ENCODE measurements around the gene DDB1. TPM values are rescaled to one million over a fixed set of nuclear protein-coding genes. Genes with fewer than 3 reads are reported as not detected.

DDB1 gene
- total RNA-seq, 1 donor from 2014 or later = 215 TPM

DNA sequence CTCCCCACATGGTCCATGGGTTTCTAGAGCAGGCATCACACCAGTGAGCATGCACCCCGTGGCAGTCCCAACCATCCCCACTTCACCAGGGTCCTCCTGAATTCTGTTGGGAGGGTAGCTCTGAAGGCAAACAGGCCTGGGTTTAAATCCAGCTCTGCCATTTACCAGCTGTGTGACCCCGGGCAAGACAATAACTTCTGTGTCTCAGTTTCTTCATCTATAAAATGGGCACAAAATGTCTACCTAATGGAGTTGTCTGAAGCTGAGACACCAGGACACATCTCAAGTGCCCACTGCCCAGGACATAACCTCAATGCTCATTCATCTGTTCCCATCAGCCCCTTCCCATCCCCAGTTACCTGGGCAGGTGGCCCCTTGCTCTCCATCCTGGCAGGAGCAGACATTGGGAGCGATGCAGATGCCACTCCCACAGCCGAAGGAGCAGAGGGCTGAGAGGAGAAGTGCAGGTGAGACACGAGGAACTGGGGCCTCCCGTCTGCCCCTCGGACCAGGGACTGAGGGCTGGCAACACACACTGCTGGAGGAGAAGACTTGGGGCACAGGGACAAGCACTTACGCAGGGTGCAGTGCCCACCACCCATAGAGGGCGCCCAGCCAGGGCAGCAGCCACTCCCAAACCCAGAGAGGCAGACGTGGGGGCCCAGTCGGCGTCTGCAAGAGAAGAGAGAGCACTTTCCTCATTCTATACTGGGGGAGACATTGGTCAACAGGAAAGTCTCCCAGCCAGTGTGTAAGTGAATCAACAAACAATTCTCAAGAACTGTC lies 41.8 kb downstream of the DDB1 start:
- Histone ChIP-seq H3K4me1 (ENCODE audit: control insufficient read depth in 3 of 3, insufficient read depth in 3 of 3, low read length in 3 of 3) (peaks cover 20 to 26% (median 21%) of the 10 kb centered on the region in 3 donors), H3K9me3 (ENCODE audit: control insufficient read depth in 3 of 3, low read length in 3 of 3) (no peaks in the 10 kb centered on the region), H3K4me3 (ENCODE audit: low read length in 3 of 3) (no peak overlapping the region), H3K27me3 (ENCODE audit: control insufficient read depth in 3 of 3, insufficient read depth in 3 of 3, low read length in 3 of 3) (peaks cover 0 to 3% (median 3%) of the 10 kb centered on the region in 3 donors), H3K36me3 (ENCODE audit: control insufficient read depth in 3 of 3, insufficient read depth in 3 of 3, low read length in 3 of 3) (peaks cover under 1 to 3% (median 1%) of the 10 kb centered on the region in 3 donors), H3K27ac (ENCODE audit: low read depth, low read length) (no peak overlapping the region), H3K9ac (ENCODE audit: low read depth in 1 of 3, low read length in 3 of 3) (no peak overlapping the region)

DNA sequence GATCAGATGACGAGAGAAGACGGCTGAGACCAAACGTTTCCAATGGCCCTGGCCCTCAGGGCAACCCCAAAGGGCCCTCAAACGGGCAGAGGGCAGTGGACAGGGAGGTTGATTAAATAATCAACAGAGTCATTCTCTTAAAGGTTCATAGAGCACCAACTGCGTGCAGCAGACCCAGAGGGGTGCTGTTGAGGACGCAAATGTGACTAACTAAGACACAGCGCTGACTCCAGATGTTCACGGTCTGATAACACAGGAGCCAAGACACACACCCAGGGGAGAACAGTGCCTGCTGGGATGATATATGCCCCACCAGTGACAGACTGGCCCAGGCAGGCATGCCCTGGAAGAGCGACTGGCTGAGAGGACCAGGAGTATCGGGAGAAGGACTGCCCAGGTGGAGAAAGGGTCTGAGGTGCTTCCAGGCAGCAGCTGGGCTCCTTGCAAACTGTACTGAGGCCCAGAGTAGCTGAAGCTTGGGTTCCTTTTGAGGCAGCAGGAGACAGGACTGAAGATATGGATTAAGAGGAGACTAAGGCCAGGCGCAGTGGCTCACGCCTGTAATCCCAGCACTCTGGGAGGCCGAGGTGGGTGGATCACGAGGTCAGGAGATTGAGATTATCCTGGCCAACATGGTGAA lies 45.4 kb downstream of the DDB1 start:
- H3K36me3 ChIP-seq (ENCODE audit: control insufficient read depth in 3 of 3, insufficient read depth in 3 of 3, low read length in 3 of 3) = peaks cover 6 to 16% (median 10%) of the 10 kb centered on the region in 3 donors
- no peaks in the 10 kb centered on the region for H3K4me1 ChIP-seq (ENCODE audit: control insufficient read depth in 3 of 3, insufficient read depth in 3 of 3, low read length in 3 of 3)
- no peak overlapping the region for H3K27ac ChIP-seq (ENCODE audit: low read depth, low read length)
- no peak overlapping the region for H3K9ac ChIP-seq (ENCODE audit: low read depth in 1 of 3, low read length in 3 of 3)
- no peaks in the 10 kb centered on the region for H3K9me3 ChIP-seq (ENCODE audit: control insufficient read depth in 3 of 3, low read length in 3 of 3)
- no peak overlapping the region for H3K4me3 ChIP-seq (ENCODE audit: low read length in 3 of 3)
- H3K27me3 ChIP-seq (ENCODE audit: control insufficient read depth in 3 of 3, insufficient read depth in 3 of 3, low read length in 3 of 3) = peaks cover 0 to under 1% (median 0%) of the 10 kb centered on the region in 3 donors

DNA sequence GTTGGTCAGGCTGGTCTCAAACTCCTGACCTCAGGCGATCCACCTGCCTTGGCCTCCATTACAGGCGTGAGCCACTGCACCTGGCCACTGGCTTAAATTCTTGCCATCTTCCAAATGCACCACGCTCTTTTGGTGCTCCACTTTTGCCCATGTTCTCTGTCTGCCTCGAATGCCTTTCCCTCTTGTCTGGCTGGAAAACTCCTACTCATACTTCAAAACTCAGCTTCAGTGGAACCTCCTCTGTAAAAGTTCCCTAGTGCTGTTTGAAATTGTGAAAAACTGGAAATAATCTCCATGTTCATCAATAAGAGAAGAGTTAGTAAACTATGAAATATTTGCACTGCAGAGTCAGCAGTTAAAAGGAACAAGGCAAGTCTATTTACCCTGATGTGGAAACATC lies 49.3 kb downstream of the DDB1 start:
- Histone ChIP-seq H3K4me3 (ENCODE audit: low read length in 3 of 3) (no peak overlapping the region), H3K9me3 (ENCODE audit: control insufficient read depth in 3 of 3, low read length in 3 of 3) (no peaks in the 10 kb centered on the region), H3K4me1 (ENCODE audit: control insufficient read depth in 3 of 3, insufficient read depth in 3 of 3, low read length in 3 of 3) (no peaks in the 10 kb centered on the region), H3K27me3 (ENCODE audit: control insufficient read depth in 3 of 3, insufficient read depth in 3 of 3, low read length in 3 of 3) (no peaks in the 10 kb centered on the region), H3K27ac (ENCODE audit: low read depth, low read length) (no peak overlapping the region), H3K36me3 (ENCODE audit: control insufficient read depth in 3 of 3, insufficient read depth in 3 of 3, low read length in 3 of 3) (peaks cover 10 to 17% (median 11%) of the 10 kb centered on the region in 3 donors), H3K9ac (ENCODE audit: low read depth in 1 of 3, low read length in 3 of 3) (no peak overlapping the region)

DNA sequence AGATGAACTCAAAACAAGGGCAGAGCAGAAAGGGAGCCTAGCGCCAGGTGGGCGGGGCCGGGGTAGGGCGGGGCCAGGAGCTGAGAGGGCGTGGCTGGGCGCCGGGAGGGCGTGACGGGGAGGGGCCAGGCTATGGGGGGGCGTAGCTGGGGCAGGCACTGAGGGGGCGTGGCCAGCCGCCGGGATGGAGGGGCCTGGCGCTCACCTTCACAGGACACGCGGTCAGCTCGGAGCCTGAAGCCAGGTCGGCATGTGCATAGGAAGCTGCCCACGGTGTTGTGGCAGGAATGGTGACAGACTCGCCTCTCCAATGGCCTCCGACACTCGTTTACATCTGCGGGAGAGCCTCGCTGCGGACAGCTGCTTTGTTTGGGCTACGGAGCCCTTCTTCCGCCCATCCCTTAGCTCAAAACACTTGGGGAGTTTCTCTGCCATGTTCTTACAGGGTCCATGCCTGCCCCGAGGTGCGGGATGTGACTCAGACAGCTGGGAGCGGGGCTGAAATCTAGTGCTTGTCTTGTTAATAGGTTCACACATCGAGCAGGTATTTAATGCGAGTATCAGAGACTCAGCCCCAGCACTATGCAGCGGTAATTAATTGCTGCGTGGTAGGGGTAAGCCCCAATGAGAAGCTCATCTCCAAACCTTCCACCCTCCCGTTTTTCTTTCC lies 51.2 kb downstream of the DDB1 start:
- Histone ChIP-seq H3K9me3 (ENCODE audit: control insufficient read depth in 3 of 3, low read length in 3 of 3) (no peaks in the 10 kb centered on the region), H3K4me1 (ENCODE audit: control insufficient read depth in 3 of 3, insufficient read depth in 3 of 3, low read length in 3 of 3) (no peaks in the 10 kb centered on the region), H3K4me3 (ENCODE audit: low read length in 3 of 3) (no peak overlapping the region), H3K36me3 (ENCODE audit: control insufficient read depth in 3 of 3, insufficient read depth in 3 of 3, low read length in 3 of 3) (peaks cover 10 to 17% (median 11%) of the 10 kb centered on the region in 3 donors), H3K9ac (ENCODE audit: low read depth in 1 of 3, low read length in 3 of 3) (no peak overlapping the region), H3K27me3 (ENCODE audit: control insufficient read depth in 3 of 3, insufficient read depth in 3 of 3, low read length in 3 of 3) (no peaks in the 10 kb centered on the region), H3K27ac (ENCODE audit: low read depth, low read length) (no peak overlapping the region)

DNA sequence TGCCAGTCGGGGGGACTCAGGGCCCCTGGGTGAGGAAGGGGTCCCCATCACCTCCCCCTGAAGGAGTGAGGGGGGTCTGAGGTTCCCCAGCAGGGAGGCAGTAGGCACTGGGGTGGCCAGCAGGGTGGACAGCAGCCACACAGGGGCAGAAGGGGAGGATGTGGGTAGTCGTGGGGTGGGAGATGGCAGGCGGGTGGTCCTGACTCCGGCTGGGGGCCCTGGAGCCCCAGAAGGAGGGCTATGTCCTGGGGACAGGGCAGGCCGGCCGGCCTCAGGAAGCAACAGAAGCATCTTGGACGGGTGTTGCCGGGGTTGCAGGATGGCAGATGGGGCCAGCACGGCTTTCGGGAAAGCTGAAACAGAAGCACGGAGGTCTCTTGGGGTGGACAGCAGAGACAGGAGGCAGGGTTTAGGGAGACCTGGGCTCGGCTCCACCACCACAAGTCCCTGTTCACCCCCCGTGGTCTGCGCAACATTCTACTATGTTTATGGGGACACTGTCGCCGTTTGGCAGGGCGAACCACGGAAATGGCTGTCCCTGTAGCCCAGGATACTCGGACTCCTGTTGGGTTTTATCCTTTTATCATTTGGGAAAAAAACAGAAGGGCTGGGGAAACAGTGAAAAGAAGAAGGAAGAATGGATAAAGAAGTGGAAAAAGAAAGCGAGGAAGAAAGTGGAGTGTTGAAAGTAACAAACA lies 51.9 kb downstream of the DDB1 start:
- H3K36me3 ChIP-seq (ENCODE audit: control insufficient read depth in 3 of 3, insufficient read depth in 3 of 3, low read length in 3 of 3) = peaks cover 8 to 13% (median 10%) of the 10 kb centered on the region in 3 donors
- H3K4me3 ChIP-seq (ENCODE audit: low read length in 3 of 3) = no peak overlapping the region

DNA sequence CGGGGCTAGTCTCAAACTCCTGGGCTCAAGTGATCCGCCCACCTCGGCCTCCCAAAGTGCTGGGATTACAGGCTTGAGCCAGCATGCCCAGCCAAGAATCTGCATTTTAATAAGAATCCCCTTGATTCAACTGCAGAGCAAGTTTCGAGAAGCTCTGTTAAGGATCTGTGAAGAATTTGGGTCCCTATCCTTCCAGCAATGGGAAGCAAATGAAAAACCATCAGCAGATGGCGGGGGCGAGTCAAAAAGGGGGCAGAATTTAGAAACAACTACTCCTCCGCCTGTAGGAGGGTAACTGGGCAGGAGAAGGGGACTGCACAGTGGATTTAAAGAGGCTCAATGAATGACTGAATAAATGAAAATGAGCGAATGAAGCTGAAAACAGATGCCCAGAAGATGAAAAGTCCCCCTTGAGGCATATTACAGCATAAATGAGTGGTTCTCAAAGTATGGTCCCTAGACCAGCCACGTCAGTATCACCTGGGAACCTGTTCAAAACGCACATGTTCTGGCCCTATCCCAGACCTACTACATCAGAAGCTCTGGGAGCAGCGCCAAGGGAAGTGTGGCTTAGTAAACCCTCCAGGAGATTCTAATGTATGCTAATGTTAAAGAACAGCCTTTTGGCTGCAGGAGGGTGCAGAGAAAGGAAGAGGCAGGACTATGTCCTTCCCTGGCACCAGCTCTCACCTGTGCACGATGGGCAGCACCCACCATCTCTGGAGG lies 52.8 kb downstream of the DDB1 start:
- peaks cover 2 to 9% (median 5%) of the 10 kb centered on the region in 3 donors for H3K36me3 ChIP-seq (ENCODE audit: control insufficient read depth in 3 of 3, insufficient read depth in 3 of 3, low read length in 3 of 3)
- H3K27ac ChIP-seq (ENCODE audit: low read depth, low read length) = no peak overlapping the region
- no peaks in the 10 kb centered on the region for H3K27me3 ChIP-seq (ENCODE audit: control insufficient read depth in 3 of 3, insufficient read depth in 3 of 3, low read length in 3 of 3)
- H3K4me3 ChIP-seq (ENCODE audit: low read length in 3 of 3) = no peak overlapping the region
- H3K9ac ChIP-seq (ENCODE audit: low read depth in 1 of 3, low read length in 3 of 3) = no peak overlapping the region
- H3K9me3 ChIP-seq (ENCODE audit: control insufficient read depth in 3 of 3, low read length in 3 of 3) = no peaks in the 10 kb centered on the region
- no peaks in the 10 kb centered on the region for H3K4me1 ChIP-seq (ENCODE audit: control insufficient read depth in 3 of 3, insufficient read depth in 3 of 3, low read length in 3 of 3)

More for the DNA sequence above, 51.9 kb downstream of the DDB1 start:
- Histone ChIP-seq H3K4me1 (ENCODE audit: control insufficient read depth in 3 of 3, insufficient read depth in 3 of 3, low read length in 3 of 3) (no peaks in the 10 kb centered on the region), H3K27me3 (ENCODE audit: control insufficient read depth in 3 of 3, insufficient read depth in 3 of 3, low read length in 3 of 3) (no peaks in the 10 kb centered on the region), H3K9ac (ENCODE audit: low read depth in 1 of 3, low read length in 3 of 3) (no peak overlapping the region), H3K27ac (ENCODE audit: low read depth, low read length) (no peak overlapping the region), H3K9me3 (ENCODE audit: control insufficient read depth in 3 of 3, low read length in 3 of 3) (no peaks in the 10 kb centered on the region)

DNA sequence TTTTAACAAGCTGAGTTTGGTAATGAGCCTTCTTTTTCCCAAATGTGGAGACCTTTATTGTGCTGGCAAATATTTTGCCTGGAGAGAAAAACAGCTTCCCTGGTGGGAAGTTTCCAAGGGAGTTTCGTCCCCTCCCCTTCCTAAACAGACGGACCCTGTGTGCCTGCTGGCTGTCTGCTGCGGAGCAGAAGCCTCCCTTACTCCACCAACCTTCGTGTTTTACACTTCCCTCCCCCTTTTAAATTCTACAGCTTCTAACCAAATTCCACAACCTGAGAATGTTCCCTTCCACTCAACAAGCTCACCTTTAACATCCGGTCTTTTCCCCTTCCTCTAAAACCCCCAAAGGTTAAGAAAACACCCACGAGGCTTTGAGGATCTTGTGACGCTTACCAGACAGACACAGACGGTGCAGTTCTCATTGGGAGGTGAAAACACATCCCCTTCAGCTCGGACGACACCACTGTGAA lies 54.9 kb downstream of the DDB1 start:
- H3K27me3 ChIP-seq (ENCODE audit: control insufficient read depth in 3 of 3, insufficient read depth in 3 of 3, low read length in 3 of 3) = no peaks in the 10 kb centered on the region

DNA sequence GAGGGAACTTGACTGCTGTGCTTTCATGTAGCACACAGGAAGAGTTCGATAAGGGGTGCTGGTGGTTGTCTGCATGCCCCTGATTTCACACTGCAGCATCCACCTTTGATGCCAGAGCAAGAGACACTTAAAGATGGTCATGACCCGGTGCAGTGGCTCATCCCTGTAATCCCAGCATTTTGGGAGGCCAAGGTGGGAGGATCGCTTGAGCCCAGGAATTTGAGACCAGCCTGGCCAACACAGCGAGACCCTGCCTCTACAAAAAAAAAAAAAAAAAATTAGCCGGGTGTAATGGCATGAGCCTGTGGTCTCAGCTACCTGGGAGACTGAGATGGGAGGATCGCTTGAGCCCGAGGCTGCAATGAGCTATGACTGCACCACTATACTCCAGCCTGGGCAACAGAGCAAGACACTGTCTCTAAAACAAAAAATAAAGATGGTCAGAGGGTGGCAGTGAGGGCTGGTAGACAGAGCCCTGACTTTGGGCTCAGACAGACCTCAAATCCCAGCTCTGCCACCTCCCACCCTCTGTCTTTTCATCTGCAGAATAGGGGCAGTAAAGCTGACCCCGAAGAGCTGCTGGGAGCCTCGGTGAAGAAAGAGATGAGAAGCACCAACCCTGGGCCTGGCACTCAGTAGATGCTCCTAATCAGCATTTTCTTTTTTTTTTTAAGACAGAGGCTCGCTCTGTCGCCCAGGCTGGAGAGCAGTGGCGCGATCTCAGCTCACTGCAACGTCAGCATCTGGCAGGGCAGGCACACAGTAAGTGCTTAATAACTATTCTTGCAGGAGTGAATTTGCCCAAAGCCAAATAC lies 55.5 kb downstream of the DDB1 start:
- Histone ChIP-seq H3K4me3 (ENCODE audit: low read length in 3 of 3) (no peak overlapping the region), H3K36me3 (ENCODE audit: control insufficient read depth in 3 of 3, insufficient read depth in 3 of 3, low read length in 3 of 3) (peaks cover 4 to 7% (median 5%) of the 10 kb centered on the region in 3 donors), H3K27ac (ENCODE audit: low read depth, low read length) (no peak overlapping the region), H3K4me1 (ENCODE audit: control insufficient read depth in 3 of 3, insufficient read depth in 3 of 3, low read length in 3 of 3) (no peaks in the 10 kb centered on the region), H3K9ac (ENCODE audit: low read depth in 1 of 3, low read length in 3 of 3) (no peak overlapping the region), H3K9me3 (ENCODE audit: control insufficient read depth in 3 of 3, low read length in 3 of 3) (no peaks in the 10 kb centered on the region), H3K27me3 (ENCODE audit: control insufficient read depth in 3 of 3, insufficient read depth in 3 of 3, low read length in 3 of 3) (no peaks in the 10 kb centered on the region)

More for the DNA sequence above, 54.9 kb downstream of the DDB1 start:
- Histone ChIP-seq H3K27ac (ENCODE audit: low read depth, low read length) (no peak overlapping the region), H3K9ac (ENCODE audit: low read depth in 1 of 3, low read length in 3 of 3) (no peak overlapping the region), H3K9me3 (ENCODE audit: control insufficient read depth in 3 of 3, low read length in 3 of 3) (no peaks in the 10 kb centered on the region), H3K4me3 (ENCODE audit: low read length in 3 of 3) (no peak overlapping the region), H3K36me3 (ENCODE audit: control insufficient read depth in 3 of 3, insufficient read depth in 3 of 3, low read length in 3 of 3) (peaks cover 5 to 8% (median 5%) of the 10 kb centered on the region in 3 donors), H3K4me1 (ENCODE audit: control insufficient read depth in 3 of 3, insufficient read depth in 3 of 3, low read length in 3 of 3) (no peaks in the 10 kb centered on the region)

All from skeletal muscle tissue (tissue), 4 donors.